HFF-Myc (cell line): ENCODE results near the gene MUC16.

Source experiments
- DNase-seq: peaks from one replicate; pipeline ENCODE4 v3.0.0-alpha.2; 2011; ENCODE audit warnings: low read depth; ENCODE audit errors: extremely low read depth
- H3K4me3 ChIP-seq: replicated peaks from 2 replicates; pipeline ENCODE4 v1.5.1; 2011; ENCODE audit warnings: low read depth, mild to moderate bottlenecking, control low read depth, low read length
- CTCF ChIP-seq: IDR thresholded peaks from 2 replicates; pipeline ENCODE4 v1.5.1; 2012; ENCODE audit warnings: mild to moderate bottlenecking, low read depth, low read length, control low read depth; ENCODE audit errors: missing control alignments

The MUC16 gene

GRCh38 chr19:8965887-8966286 lies 44.3 kb downstream of the MUC16 start:
- no peak overlapping the region for H3K4me3 ChIP-seq
- TF ChIP-seq CTCF, result no peak
- no peak for DNase-seq
